ENCODE measurements around the gene RPS6KB2. TPM values are rescaled to one million over a fixed set of nuclear protein-coding genes. Genes with fewer than 3 reads are reported as not detected.

Gene RPS6KB2
- total RNA-seq = 10 to 100 TPM; 29.0 to 31.3 (median 29.5) TPM
- polyA plus RNA-seq = 39.6 TPM
- long read RNA-seq, donor 1, transcript RPS6KB2-201 (15 exons, 1,733 nt) = major isoform, 35 of 55 reads
- long read RNA-seq, donor 1, partial matches to known transcripts = 3 of 55 reads
- long read RNA-seq, donor 1, other reads (novel, unspliced or antisense) = 14 of 55 reads
- long read RNA-seq, donor 2, transcript RPS6KB2-201 (15 exons, 1,733 nt) = major isoform, 14 of 28 reads
- long read RNA-seq, donor 2, partial matches to known transcripts = 4 of 28 reads
- long read RNA-seq, donor 2, other reads (novel, unspliced or antisense) = 9 of 28 reads
- long read RNA-seq, donor 3, transcript RPS6KB2-201 (15 exons, 1,733 nt) = major isoform, 56 of 94 reads
- long read RNA-seq, donor 3, partial matches to known transcripts = 10 of 94 reads
- long read RNA-seq, donor 3, other reads (novel, unspliced or antisense) = 26 of 94 reads
- long read RNA-seq, donor 4, transcript RPS6KB2-201 (15 exons, 1,733 nt) = major isoform, 19 of 27 reads
- long read RNA-seq, donor 4, partial matches to known transcripts = 0 of 27 reads
- long read RNA-seq, donor 4, other reads (novel, unspliced or antisense) = 6 of 27 reads

DNA sequence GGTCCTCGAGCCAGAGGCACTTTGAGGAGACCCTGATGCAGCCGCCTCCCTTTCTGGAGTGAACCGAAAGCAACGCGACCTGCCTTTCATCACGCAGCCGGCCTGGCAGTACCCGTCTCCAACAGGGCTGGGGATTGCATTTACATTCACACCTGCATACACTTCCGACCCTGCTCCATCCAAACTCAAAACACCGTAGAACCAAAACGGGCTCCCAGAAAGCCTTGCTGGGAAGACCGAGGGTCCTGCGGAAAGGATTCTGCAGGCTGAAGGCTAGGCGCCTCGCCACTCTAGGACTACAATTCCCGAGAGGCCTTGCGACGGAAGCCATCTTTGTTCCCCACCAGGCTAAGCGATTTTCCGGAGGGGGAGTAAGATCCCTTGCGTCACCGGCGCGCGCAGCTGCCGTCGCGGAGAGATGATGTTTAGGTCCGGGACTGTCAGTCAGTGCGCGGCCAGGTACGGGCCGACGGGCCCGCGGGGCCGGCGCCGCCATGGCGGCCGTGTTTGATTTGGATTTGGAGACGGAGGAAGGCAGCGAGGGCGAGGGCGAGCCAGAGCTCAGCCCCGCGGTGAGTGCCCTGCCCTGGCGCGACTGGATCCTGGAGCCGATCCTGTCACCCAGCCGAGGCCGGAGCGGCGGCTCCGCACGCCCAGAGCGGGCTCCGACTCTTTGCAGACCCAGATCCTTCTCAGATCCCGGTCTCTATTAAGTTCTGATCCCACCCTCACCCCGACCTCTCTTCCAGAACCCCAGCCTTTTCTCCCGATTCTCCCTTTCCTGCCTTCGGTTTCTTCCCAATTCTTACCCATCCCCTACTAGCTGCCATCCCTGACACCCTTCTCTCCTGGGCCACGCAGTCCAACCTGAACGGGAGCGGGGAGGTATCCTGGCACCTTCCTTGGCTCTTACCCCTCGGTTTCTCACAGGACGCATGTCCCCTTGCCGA, at the start of gene RPS6KB2:
RPS6KB2 (plus strand) TSS at position 443 of the 950 bp plus-strand sequence; CDS start at position 495, 52 bp downstream.
- ATAC-seq (peak; percentile 89 to 93), DNase-seq (peak; percentile 98 to 100 (median 99))
- peaks cover 5% of the 10 kb centered on the region for H3K4me1 ChIP-seq (ENCODE audit: control insufficient read depth, insufficient read depth, low read length)
- H3K9me3 ChIP-seq (ENCODE audit: control insufficient read depth, low read length) = no peaks in the 10 kb centered on the region
- H3K4me3 ChIP-seq (ENCODE audit: low read length) = peak within 1 kb of the TSS; percentile 84
- peak within 1 kb of the TSS; percentile 77 for H3K27ac ChIP-seq (ENCODE audit: low read length)
- intact Hi-C loops (cut with DNase I) = no loop called here
- H3K27me3 ChIP-seq (ENCODE audit: control insufficient read depth, insufficient read depth) = no peaks in the 10 kb centered on the region
- WGBS = under 1% methylated on average over 68 of the region's 68 CpGs

DNA sequence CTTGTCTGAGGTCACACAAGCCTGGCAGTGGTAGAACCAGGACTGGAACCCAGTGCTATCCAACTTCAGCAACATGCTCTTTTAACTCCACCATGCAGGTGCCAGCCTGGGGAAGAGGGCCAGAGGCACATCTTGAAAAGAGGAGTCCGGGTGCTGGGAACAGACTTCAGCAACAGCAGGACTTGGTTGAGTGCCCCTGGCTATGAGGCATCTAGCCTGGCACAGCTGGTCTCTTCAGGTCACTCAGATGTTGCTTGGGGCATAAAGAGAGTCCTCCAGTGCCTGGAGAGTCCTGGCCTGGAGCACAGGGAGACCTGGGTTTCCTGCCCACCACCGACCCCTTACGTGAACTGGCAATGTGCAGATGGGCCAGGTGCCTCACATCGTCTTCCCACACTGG, 49.8 kb upstream of the RPS6KB2 start:
- Histone ChIP-seq H3K27me3 (ENCODE audit: control insufficient read depth, insufficient read depth) (no peaks in the 10 kb centered on the region), H3K9me3 (ENCODE audit: control insufficient read depth, low read length) (no peaks in the 10 kb centered on the region), H3K4me1 (ENCODE audit: control insufficient read depth, insufficient read depth, low read length) (no peaks in the 10 kb centered on the region), H3K4me3 (ENCODE audit: low read length) (no peak overlapping the region), H3K27ac (ENCODE audit: low read length) (no peak overlapping the region)
- intact Hi-C loops (cut with DNase I) = no loop called here
- DNase-seq (no peak), ATAC-seq (no peak)
- WGBS = 94% methylated on average over 4 of the region's 4 CpGs

DNA sequence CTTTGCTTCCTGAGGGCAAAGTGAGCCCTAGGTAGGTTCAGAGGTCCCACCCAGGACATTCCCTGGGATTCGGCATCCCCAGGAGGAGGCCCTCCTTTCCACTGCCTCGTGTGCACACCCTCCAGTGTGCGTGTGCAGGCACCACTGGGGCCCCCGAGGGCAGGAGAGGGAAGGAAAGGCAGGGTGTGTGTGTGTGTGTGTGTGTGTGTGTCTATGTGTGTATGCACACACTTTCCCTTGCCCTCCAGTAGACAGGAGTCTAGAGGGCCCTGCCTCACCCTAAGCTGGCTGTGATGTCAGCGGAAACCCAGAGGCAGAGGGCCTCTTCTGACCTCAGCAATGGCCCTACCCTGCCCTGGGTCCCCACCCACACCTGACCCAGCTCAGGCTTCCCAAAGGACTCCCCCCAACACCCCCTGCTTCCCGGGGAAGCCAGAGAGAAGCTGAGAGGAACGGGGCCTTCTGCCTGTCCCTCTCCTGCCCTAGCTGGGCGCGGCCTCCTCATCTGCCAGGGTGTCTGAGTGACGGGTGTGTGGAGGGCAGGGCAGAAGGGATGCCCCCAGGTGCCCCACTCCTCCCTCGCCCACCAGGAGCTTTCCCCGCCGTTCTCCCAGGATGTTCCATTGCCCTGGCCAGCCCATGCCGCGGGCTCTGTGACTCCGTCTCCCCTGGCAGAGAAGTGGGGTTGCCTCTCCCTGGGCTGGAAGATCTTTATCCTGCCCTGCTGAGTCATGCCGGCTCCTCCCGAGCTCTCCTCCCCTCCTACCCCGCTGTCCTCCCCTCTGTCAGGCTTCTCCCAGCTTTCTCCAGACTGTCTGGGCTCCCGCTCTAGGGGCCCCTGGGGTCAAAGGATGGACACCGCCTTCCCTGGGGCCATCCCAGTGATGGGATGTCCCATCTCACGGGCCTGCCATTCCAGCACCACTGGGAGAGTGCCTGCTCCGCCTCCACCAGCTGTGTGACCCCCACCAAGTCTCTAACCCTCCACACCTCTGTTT, 48.9 kb upstream of the RPS6KB2 start:
- 79% methylated on average over 23 of the region's 23 CpGs for WGBS
- Histone ChIP-seq H3K4me3 (ENCODE audit: low read length) (no peak overlapping the region), H3K4me1 (ENCODE audit: control insufficient read depth, insufficient read depth, low read length) (no peaks in the 10 kb centered on the region), H3K27me3 (ENCODE audit: control insufficient read depth, insufficient read depth) (no peaks in the 10 kb centered on the region), H3K27ac (ENCODE audit: low read length) (no peak overlapping the region), H3K9me3 (ENCODE audit: control insufficient read depth, low read length) (no peaks in the 10 kb centered on the region)
- ATAC-seq (no peak), DNase-seq (no peak)
- intact Hi-C loops (cut with DNase I) = loop anchor here in 1 of 4 donors (5.0 kb wide), 1 partner anchor 32 kb away; no protein-coding TSS in a partner anchor

DNA sequence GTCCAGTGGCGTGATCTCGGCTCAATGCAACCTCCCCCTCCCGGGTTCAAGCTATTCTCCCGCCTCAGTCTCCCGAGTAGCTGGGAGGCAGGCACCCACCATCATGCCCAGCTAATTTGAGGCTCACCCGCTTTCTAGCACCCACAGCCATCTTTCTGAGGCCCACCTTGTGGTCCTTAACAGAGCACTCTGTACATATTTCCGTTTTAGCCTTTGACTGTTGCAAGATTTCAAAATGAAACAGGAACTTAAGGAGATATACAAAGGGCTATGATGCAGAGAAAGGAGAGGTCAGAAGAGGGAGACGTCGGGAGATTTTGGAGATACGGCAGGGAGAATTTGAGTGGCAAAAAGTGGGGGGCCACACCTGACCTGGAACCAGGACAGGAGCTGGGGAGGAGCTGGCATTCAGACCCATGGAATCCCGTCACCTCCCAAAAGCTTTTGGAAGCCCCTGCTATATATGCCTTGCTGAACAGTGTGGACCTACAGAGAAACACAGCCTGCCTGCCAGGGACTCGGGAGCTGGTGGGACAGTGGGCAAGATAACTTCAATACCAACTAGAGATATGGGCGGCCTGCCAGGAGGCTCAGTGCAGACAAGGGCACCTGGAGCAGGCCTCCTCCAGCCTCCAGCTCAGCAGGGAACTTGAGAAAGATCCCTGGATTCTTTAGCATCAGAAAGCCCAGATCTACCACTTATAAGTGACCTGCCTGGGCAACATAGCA, 46.9 kb upstream of the RPS6KB2 start:
- ATAC-seq (no peak), DNase-seq (no peak)
- intact Hi-C loops (cut with DNase I) = loop anchor here in 1 of 4 donors (5.0 kb wide), 1 partner anchor 34 kb away; no protein-coding TSS in a partner anchor
- Histone ChIP-seq H3K27ac (ENCODE audit: low read length) (no peak overlapping the region), H3K4me3 (ENCODE audit: low read length) (no peak overlapping the region), H3K27me3 (ENCODE audit: control insufficient read depth, insufficient read depth) (no peaks in the 10 kb centered on the region), H3K4me1 (ENCODE audit: control insufficient read depth, insufficient read depth, low read length) (no peaks in the 10 kb centered on the region), H3K9me3 (ENCODE audit: control insufficient read depth, low read length) (no peaks in the 10 kb centered on the region)
- WGBS = 75% methylated on average over 13 of the region's 13 CpGs

DNA sequence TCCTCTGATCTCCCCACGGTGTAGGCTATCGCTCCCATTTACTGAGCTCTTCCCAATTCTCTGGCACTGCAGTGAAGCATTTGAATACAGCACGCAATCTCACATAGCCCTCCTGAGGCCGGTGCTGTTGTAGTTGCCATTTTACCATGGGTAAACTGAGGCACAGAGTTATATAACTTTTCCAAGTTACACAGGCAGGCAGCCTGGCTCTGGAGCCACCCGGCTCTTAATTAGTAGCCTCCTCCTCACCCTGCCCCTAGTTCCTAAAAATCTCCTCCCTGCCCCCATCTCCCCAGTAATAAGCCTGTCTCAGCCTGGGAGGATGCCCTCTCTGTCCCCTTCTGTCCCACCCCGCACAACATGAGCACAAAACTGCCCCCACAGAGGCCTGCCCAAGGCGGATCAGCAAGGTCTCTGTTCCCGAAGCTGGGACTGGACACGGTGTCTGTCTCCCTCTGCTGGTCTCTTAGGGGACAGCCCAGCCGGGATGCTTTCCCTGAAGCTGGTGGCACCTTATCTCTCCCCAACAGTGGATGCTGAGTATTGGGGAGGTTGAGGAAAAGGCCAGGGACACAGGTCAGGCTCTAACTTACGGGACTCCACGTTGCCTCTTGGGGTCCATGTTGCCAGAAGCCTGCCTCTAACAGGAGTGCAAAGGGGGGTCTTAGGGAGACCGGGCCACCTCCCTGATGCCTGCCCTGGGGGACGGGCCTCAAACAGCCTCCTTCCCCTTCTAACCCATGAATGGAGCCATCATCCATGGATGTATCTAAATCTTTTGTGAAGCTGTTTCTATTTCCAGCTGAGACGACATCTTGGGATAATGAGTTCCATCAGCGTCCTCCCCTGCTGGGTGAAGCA, 45.8 kb upstream of the RPS6KB2 start:
- DNase-seq = peak; percentile 81 to 92 (median 90)
- intact Hi-C loops (cut with DNase I) = loop anchor here in 1 of 4 donors (5.0 kb wide), 1 partner anchor 35 kb away; no protein-coding TSS in a partner anchor
- Histone ChIP-seq H3K4me1 (ENCODE audit: control insufficient read depth, insufficient read depth, low read length) (no peaks in the 10 kb centered on the region), H3K27ac (ENCODE audit: low read length) (no peak overlapping the region), H3K27me3 (ENCODE audit: control insufficient read depth, insufficient read depth) (no peaks in the 10 kb centered on the region), H3K4me3 (ENCODE audit: low read length) (no peak overlapping the region), H3K9me3 (ENCODE audit: control insufficient read depth, low read length) (no peaks in the 10 kb centered on the region)
- 41% methylated on average over 16 of the region's 16 CpGs for WGBS
- peak; percentile 78 to 85 for ATAC-seq

DNA sequence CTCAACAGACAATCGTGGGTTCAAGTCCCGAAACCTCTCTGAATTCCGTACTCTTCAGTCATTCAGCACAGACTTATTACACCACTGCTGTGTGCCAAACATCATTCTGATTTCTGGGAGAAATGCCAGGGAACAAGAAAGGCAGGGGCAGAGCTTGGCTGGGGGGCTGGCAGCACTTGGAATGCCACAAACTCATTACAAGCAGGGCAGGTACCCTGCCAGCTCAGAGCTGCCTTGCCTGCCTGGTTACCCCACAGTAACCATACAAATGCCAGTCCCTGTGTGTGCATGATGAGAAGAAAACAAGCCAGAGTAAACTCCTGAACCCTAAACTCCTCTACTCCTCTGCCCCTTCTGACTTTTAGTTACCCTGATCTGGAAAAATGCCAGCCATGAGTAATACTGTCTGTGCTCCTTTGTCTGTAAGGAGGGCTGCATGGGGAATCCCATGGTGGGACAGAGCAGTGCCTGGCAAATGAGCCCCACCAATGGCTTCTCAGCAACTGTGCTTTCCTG, 43.4 kb upstream of the RPS6KB2 start:
- WGBS = 45% methylated on average over 3 of the region's 3 CpGs
- Histone ChIP-seq H3K27ac (ENCODE audit: low read length) (no peak overlapping the region), H3K4me1 (ENCODE audit: control insufficient read depth, insufficient read depth, low read length) (no peaks in the 10 kb centered on the region), H3K9me3 (ENCODE audit: control insufficient read depth, low read length) (no peaks in the 10 kb centered on the region), H3K27me3 (ENCODE audit: control insufficient read depth, insufficient read depth) (no peaks in the 10 kb centered on the region), H3K4me3 (ENCODE audit: low read length) (no peak overlapping the region)
- ATAC-seq = no peak
- no peak for DNase-seq
- intact Hi-C loops (cut with DNase I) = loop anchor here in 2 of 4 donors (2.0 to 5.0 kb wide), 2 partner anchors 34 to 38 kb away; no protein-coding TSS in a partner anchor

DNA sequence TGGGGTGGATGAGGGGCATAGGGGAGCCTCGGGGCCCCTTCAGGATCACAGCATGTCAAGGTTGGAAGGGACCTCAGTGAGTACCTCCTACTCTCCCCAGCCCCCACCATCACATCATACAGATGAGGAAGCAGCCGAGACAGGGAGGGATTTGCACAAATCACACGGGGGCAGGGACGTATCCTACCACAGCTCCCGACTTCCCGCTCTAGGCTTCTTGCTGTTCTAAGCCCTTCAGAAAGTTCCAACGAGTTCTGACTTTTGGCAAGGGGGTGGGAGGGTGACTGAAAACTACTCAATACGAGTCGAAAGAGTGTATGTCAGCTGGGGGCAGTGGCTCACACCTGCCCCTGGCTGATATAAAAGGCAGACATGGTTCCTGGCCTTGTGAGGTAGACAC, 41.2 kb upstream of the RPS6KB2 start:
- intact Hi-C loops (cut with DNase I) = no loop called here
- no peak for ATAC-seq

DNA sequence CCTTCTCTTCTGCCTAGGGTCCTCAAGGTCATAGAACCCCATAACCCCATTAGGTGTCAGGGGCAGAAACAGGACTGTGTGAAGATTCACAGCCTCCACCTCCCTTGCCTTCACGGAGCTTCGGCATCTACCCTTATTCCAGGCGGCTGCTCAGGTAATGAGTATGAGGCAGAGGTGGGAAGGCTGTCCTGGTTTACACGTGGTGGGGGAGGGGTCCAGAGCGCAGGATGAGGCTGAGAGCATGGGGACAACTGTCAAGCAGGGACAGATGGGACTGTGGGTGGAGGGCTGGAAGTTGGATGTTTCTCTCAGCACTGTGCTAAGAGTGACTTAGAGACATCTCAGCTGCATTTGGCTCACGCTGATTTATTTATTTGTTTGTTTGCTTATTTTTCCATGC, 40.8 kb upstream of the RPS6KB2 start:
- Histone ChIP-seq H3K9me3 (ENCODE audit: control insufficient read depth, low read length) (no peaks in the 10 kb centered on the region), H3K27me3 (ENCODE audit: control insufficient read depth, insufficient read depth) (no peaks in the 10 kb centered on the region), H3K27ac (ENCODE audit: low read length) (no peak overlapping the region), H3K4me3 (ENCODE audit: low read length) (no peak overlapping the region), H3K4me1 (ENCODE audit: control insufficient read depth, insufficient read depth, low read length) (peaks cover 2% of the 10 kb centered on the region)
- WGBS = 63% methylated on average over 6 of the region's 6 CpGs
- intact Hi-C loops (cut with DNase I) = no loop called here
- ATAC-seq (no peak), DNase-seq (no peak)

More for the DNA sequence above, 41.2 kb upstream of the RPS6KB2 start:
- no peak overlapping the region for H3K4me3 ChIP-seq (ENCODE audit: low read length)
- no peaks in the 10 kb centered on the region for H3K27me3 ChIP-seq (ENCODE audit: control insufficient read depth, insufficient read depth)
- H3K4me1 ChIP-seq (ENCODE audit: control insufficient read depth, insufficient read depth, low read length) = no peaks in the 10 kb centered on the region
- no peaks in the 10 kb centered on the region for H3K9me3 ChIP-seq (ENCODE audit: control insufficient read depth, low read length)
- no peak overlapping the region for H3K27ac ChIP-seq (ENCODE audit: low read length)
- WGBS = 20% methylated on average over 9 of the region's 9 CpGs
- no peak for DNase-seq

DNA sequence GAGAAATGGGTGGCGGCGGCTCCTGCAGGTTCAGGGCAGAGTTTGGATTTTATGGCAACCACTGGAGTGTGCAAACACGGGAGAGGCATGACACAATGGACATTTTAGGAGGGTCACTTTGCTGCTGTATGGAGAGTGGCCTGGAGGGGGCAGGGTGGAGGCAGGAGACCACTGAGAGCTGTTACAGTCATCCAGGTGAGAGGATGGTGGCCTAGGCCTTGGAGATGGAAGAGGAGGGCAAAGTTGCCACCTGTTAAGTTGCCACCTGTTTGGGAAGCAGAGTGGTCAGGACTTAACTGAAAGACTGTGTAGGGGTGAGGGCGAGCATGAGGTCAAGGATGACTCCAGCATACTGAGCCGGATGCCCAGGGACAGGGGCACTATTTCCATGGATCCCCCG, 38.8 kb upstream of the RPS6KB2 start:
- H3K27me3 ChIP-seq (ENCODE audit: control insufficient read depth, insufficient read depth) = no peaks in the 10 kb centered on the region
- ATAC-seq = no peak
- peak in 1 of 3 donors; percentile 77 for DNase-seq
- intact Hi-C loops (cut with DNase I) = no loop called here
- peaks cover 2% of the 10 kb centered on the region for H3K4me1 ChIP-seq (ENCODE audit: control insufficient read depth, insufficient read depth, low read length)
- WGBS = 62% methylated on average over 6 of the region's 6 CpGs
- no peak overlapping the region for H3K4me3 ChIP-seq (ENCODE audit: low read length)
- no peaks in the 10 kb centered on the region for H3K9me3 ChIP-seq (ENCODE audit: control insufficient read depth, low read length)
- H3K27ac ChIP-seq (ENCODE audit: low read length) = no peak overlapping the region

All from right cardiac atrium (tissue), 5 donors.